Left kidney (tissue), 8 donors: ENCODE results near the gene GTF2A1L. TPM values are rescaled to one million over a fixed set of nuclear protein-coding genes. Genes with fewer than 3 reads are reported as not detected.
A peak's percentile ranks its signal among the peaks of the same experiment; 100 is the strongest.
"Not testable (repeated sequence)": the region's sequence is repeated elsewhere in the genome, so short reads cannot be mapped to it uniquely, and the experiment has no call there.

Source experiments
- DNase-seq: peaks from one replicate; pipeline ENCODE4 v3.0.0-alpha.2; 2013
- long read RNA-seq, 8 donors: transcript quantifications; one replicate each; lab custom pipeline, GENCODE V29; 2026
- polyA plus RNA-seq: library from polyadenylated mRNA; unstranded; fragments of 120-200 nt; gene quantifications from one replicate; pipeline ENCODE4 v1.2.1, GENCODE V29; 2013; ENCODE audit not compliant: insufficient read length

The GTF2A1L gene
- polyA plus RNA-seq, result 0.25 TPM
- long read RNA-seq, donor 1, result 0 reads
- long read RNA-seq, donor 2, result 0 reads
- long read RNA-seq, donor 3, result 0 reads
- long read RNA-seq, donor 4, result 0 reads
- long read RNA-seq, donor 5, result 0 reads
- long read RNA-seq, donor 6, result 0 reads
- long read RNA-seq, donor 7, result 0 reads
- long read RNA-seq, donor 8, result 0 reads

GRCh38 chr2:48617618-48618017 is at the start of gene GTF2A1L:
TSS of gene GTF2A1L (plus strand) at chr2:48617856. CDS start at chr2:48617875, 19 bp downstream.
- no peak for DNase-seq

GRCh38 chr2:48568547-48568946 is 49.1 kb upstream of the GTF2A1L start:
- no peak for DNase-seq

- DNase-seq, result no peak
Measured at GRCh38 chr2:48569433-48569832, 48.2 kb upstream of the GTF2A1L start.

GRCh38 chr2:48572816-48573215 is 44.8 kb upstream of the GTF2A1L start:
- no peak for DNase-seq

- DNase-seq, result no peak
Measured at GRCh38 chr2:48574353-48575287, 43.0 kb upstream of the GTF2A1L start.

- no peak for DNase-seq
Measured at GRCh38 chr2:48578313-48578712, 39.3 kb upstream of the GTF2A1L start.

GRCh38 chr2:48583961-48584360 is 33.7 kb upstream of the GTF2A1L start:
- no peak for DNase-seq

- no peak for DNase-seq
Measured at GRCh38 chr2:48584551-48584950, 33.1 kb upstream of the GTF2A1L start.

GRCh38 chr2:48586433-48586832 is 31.2 kb upstream of the GTF2A1L start:
- DNase-seq, result no peak

GRCh38 chr2:48587560-48587959 is 30.1 kb upstream of the GTF2A1L start:
- DNase-seq, result no peak

GRCh38 chr2:48587961-48588360 is 29.7 kb upstream of the GTF2A1L start:
- DNase-seq, result no peak

GRCh38 chr2:48588745-48589144 is 28.9 kb upstream of the GTF2A1L start:
- DNase-seq, result no peak

GRCh38 chr2:48589170-48589767 is 28.4 kb upstream of the GTF2A1L start:
- DNase-seq, result peak; percentile 47

- DNase-seq, result no peak
Measured at GRCh38 chr2:48590017-48590416, 27.6 kb upstream of the GTF2A1L start.

- DNase-seq, result no peak
Measured at GRCh38 chr2:48592067-48592466, 25.6 kb upstream of the GTF2A1L start.

- not testable (repeated sequence) for DNase-seq
Measured at GRCh38 chr2:48596751-48597150, 20.9 kb upstream of the GTF2A1L start.

- no peak for DNase-seq
Measured at GRCh38 chr2:48597492-48597891, 20.2 kb upstream of the GTF2A1L start.

GRCh38 chr2:48600204-48600813 is 17.3 kb upstream of the GTF2A1L start:
- peak; percentile 52 for DNase-seq

- DNase-seq, result no peak
Measured at GRCh38 chr2:48600917-48601316, 16.7 kb upstream of the GTF2A1L start.

GRCh38 chr2:48601349-48601748 is 16.3 kb upstream of the GTF2A1L start:
- no peak for DNase-seq

- no peak for DNase-seq
Measured at GRCh38 chr2:48605482-48606175, 12.0 kb upstream of the GTF2A1L start.
